H1 (cell line): ENCODE data around the gene PLVAP. TPM values are rescaled to one million over a fixed set of nuclear protein-coding genes. Genes with fewer than 3 reads are reported as not detected.

Experiments
- CTCF ChIA-PET: fragments of 300-600 bp; sonication (Branson Sonifier 250); formaldehyde crosslinking; loops from one replicate; lab custom pipeline; 2021; ENCODE audit not compliant: partially characterized antibody; lab: Charles Lee
- POLR2A ChIA-PET: fragments of 300-600 bp; sonication (Branson Sonifier 250); formaldehyde crosslinking; loops from one replicate; lab custom pipeline; 2021; ENCODE audit warnings: inconsistent platforms; ENCODE audit not compliant: partially characterized antibody; lab: Charles Lee
- DNase-seq, 2 experiments: peaks; one replicate each; pipeline versions ENCODE4 v3.0.0 to v3.0.0-alpha.2; 2010 to 2022; ENCODE audit warnings: low spot score in 2 of 2, low read depth in 1 of 2, mixed read lengths in 1 of 2
- FAIRE-seq: peaks from 2 replicates; lab custom pipeline; 2011; peaks lifted over from hg19 to GRCh38; lab: Jason Lieb, UNC
- H2AFZ ChIP-seq: 2 replicates; pipeline ENCODE4 v1.8.1; 2012; ENCODE audit warnings: low read length, inconsistent platforms
- H2AK5ac ChIP-seq: 2 replicates; pipeline ENCODE4 v1.6.1; 2013; ENCODE audit warnings: low read depth, low read length
- H2BK120ac ChIP-seq: replicated peaks from 2 replicates; pipeline ENCODE3; 2013; ENCODE audit warnings: low read depth, low read length, inconsistent platforms
- H2BK12ac ChIP-seq: 2 replicates; pipeline ENCODE4 v1.6.1; 2013; ENCODE audit warnings: low read depth, low read length
- H2BK15ac ChIP-seq: 2 replicates; pipeline ENCODE4 v1.6.1; 2013; ENCODE audit warnings: low read length
- H2BK20ac ChIP-seq: 2 replicates; pipeline ENCODE4 v1.6.1; 2013; ENCODE audit warnings: low read length
- H2BK5ac ChIP-seq: 2 replicates; pipeline ENCODE4 v1.6.1; 2013; ENCODE audit warnings: low read depth, low read length
- H3K14ac ChIP-seq: 2 replicates; pipeline ENCODE4 v1.6.1; 2013; ENCODE audit warnings: inconsistent platforms; ENCODE audit not compliant: insufficient read length
- H3K18ac ChIP-seq: 2 replicates; pipeline ENCODE4 v1.6.1; 2013; ENCODE audit warnings: low read length; ENCODE audit errors: extremely low read depth
- H3K23ac ChIP-seq: 2 replicates; pipeline ENCODE4 v1.6.1; 2013; ENCODE audit warnings: inconsistent platforms; ENCODE audit not compliant: insufficient read length
- H3K23me2 ChIP-seq: 2 replicates; pipeline ENCODE4 v1.6.1; 2013; ENCODE audit warnings: low read depth, low read length
- H3K27ac ChIP-seq: 2 replicates; pipeline ENCODE4 v1.6.1; 2011; ENCODE audit warnings: low read depth, low read length, inconsistent platforms
- H3K27me3 ChIP-seq, 4 experiments: replicated peaks in 1 of 4; 1 replicate in 1 of 4; 2 replicates in 3 of 4; pipeline versions ENCODE4 v1.6.1 to v1.8.1; 2011 to 2013; ENCODE audit warnings: low read length in 3 of 4, mild to moderate bottlenecking in 3 of 4, inconsistent platforms in 2 of 4, mixed read lengths in 2 of 4, moderate library complexity in 1 of 4; ENCODE audit not compliant: control insufficient read depth in 3 of 4, insufficient read depth in 3 of 4; ENCODE audit errors: extremely low read depth in 1 of 4
- H3K36me3 ChIP-seq, 4 experiments: 2 replicates each; pipeline versions ENCODE4 v1.6.1 to v1.8.1; 2011 to 2013; ENCODE audit warnings: mild to moderate bottlenecking in 4 of 4, low read length in 3 of 4, moderate library complexity in 2 of 4, control low read depth in 1 of 4, inconsistent platforms in 1 of 4; ENCODE audit not compliant: insufficient read depth in 4 of 4, control insufficient read depth in 2 of 4
- H3K4ac ChIP-seq: replicated peaks from 2 replicates; pipeline ENCODE3; 2013; ENCODE audit warnings: low read length, low read depth, mixed read lengths, inconsistent platforms; ENCODE audit not compliant: insufficient read length
- H3K4me1 ChIP-seq, 4 experiments: replicated peaks in 1 of 4; 1 replicate in 1 of 4; 2 replicates in 3 of 4; pipeline versions ENCODE4 v1.6.1 to v1.8.1; 2011 to 2013; ENCODE audit warnings: low read length in 3 of 4, inconsistent platforms in 2 of 4, mixed read lengths in 1 of 4; ENCODE audit not compliant: insufficient read depth in 4 of 4, control insufficient read depth in 3 of 4
- H3K4me2 ChIP-seq, 2 experiments: 2 replicates each; pipeline versions ENCODE4 v1.6.1 to v1.8.1; 2011 to 2013; ENCODE audit warnings: low read depth in 2 of 2, low read length in 2 of 2, control low read depth in 1 of 2, inconsistent platforms in 1 of 2, mild to moderate bottlenecking in 1 of 2; ENCODE audit not compliant: insufficient read depth in 1 of 2
- H3K4me3 ChIP-seq, 4 experiments: fragments of 200-600, 300-600 bp in 1 of 4; sonication (generic), shearing (Covaris generic), sonication (Bioruptor Twin) in 1 of 4; 2 replicates each; pipeline versions ENCODE4 v1.5.1 to v1.8.1; 2011 to 2016; ENCODE audit warnings: low read length in 4 of 4, low read depth in 3 of 4, control low read depth in 2 of 4, inconsistent platforms in 2 of 4, mild to moderate bottlenecking in 2 of 4, mixed read lengths in 1 of 4, moderate library complexity in 1 of 4; ENCODE audit not compliant: insufficient read depth in 2 of 4; ENCODE audit errors: extremely low read depth in 1 of 4
- H3K56ac ChIP-seq: replicated peaks from 2 replicates; pipeline ENCODE3; 2013; ENCODE audit warnings: low read depth, mild to moderate bottlenecking, mixed read lengths, low read length, inconsistent platforms; ENCODE audit not compliant: insufficient read length
- H3K79me1 ChIP-seq: 2 replicates; pipeline ENCODE4 v1.6.1; 2013; ENCODE audit warnings: low read depth, low read length, control low read depth
- H3K79me2 ChIP-seq, 2 experiments: 2 replicates each; pipeline versions ENCODE4 v1.6.1 to v1.8.1; 2012 to 2013; ENCODE audit warnings: low read length in 2 of 2, mild to moderate bottlenecking in 2 of 2, inconsistent platforms in 1 of 2; ENCODE audit not compliant: insufficient read depth in 2 of 2, control insufficient read depth in 1 of 2
- H3K9ac ChIP-seq, 4 experiments: replicated peaks in 1 of 4; 1 replicate in 1 of 4; 2 replicates in 3 of 4; pipeline versions ENCODE4 v1.6.1 to v1.8.1; 2011 to 2013; ENCODE audit warnings: low read depth in 3 of 4, low read length in 3 of 4, control low read depth in 2 of 4, mild to moderate bottlenecking in 2 of 4, moderate library complexity in 2 of 4, inconsistent platforms in 1 of 4; ENCODE audit errors: extremely low read depth in 1 of 4
- H3K9me3 ChIP-seq, 2 experiments: 2 replicates each; pipeline versions ENCODE4 v1.6.1 to v1.8.1; 2012 to 2013; ENCODE audit warnings: mild to moderate bottlenecking in 2 of 2, moderate library complexity in 2 of 2, control low read depth in 1 of 2, inconsistent platforms in 1 of 2, low read depth in 1 of 2, low read length in 1 of 2, mixed read lengths in 1 of 2; ENCODE audit not compliant: insufficient read depth in 2 of 2
- H4K20me1 ChIP-seq, 2 experiments: replicated peaks in 1 of 2; 2 replicates each; pipeline versions ENCODE3 to v1.8.1; 2011 to 2013; ENCODE audit warnings: inconsistent platforms in 2 of 2, low read length in 2 of 2, mild to moderate bottlenecking in 1 of 2; ENCODE audit not compliant: insufficient read depth in 2 of 2, control insufficient read depth in 1 of 2
- H4K5ac ChIP-seq: 2 replicates; pipeline ENCODE4 v1.6.1; 2013; ENCODE audit warnings: low read length, low read depth, mixed read lengths, inconsistent platforms; ENCODE audit not compliant: insufficient read length
- H4K8ac ChIP-seq: 2 replicates; pipeline ENCODE4 v1.8.0; 2013; ENCODE audit warnings: mild to moderate bottlenecking, moderate library complexity, low read length, inconsistent platforms; ENCODE audit not compliant: insufficient read depth; ENCODE audit errors: extremely low read depth
- H4K91ac ChIP-seq: replicated peaks from 2 replicates; pipeline ENCODE3; 2013; ENCODE audit warnings: low read length, mixed read lengths, inconsistent platforms; ENCODE audit not compliant: insufficient read length
- KDM1A ChIP-seq: fragments of 200-600, 300-600 bp; sonication (generic); IDR thresholded peaks from 2 replicates; pipeline ENCODE4 v1.7.1; 2016; ENCODE audit warnings: mild to moderate bottlenecking, low read length, borderline replicate concordance
- RXRA ChIP-seq: IDR thresholded peaks from 2 replicates; pipeline ENCODE4 v1.6.1; 2011; ENCODE audit warnings: low read depth, mild to moderate bottlenecking, low read length, moderate library complexity; ENCODE audit not compliant: insufficient read depth
- SAP30 ChIP-seq: fragments of 300-600 bp; sonication (generic); IDR thresholded peaks from 2 replicates; pipeline ENCODE4 v1.7.1; 2012; ENCODE audit warnings: low read length, moderate library complexity, mild to moderate bottlenecking, inconsistent platforms; ENCODE audit not compliant: insufficient read depth, insufficient replicate concordance
- SIX5 ChIP-seq: IDR thresholded peaks from 2 replicates; pipeline ENCODE4 v1.6.1; 2011; ENCODE audit warnings: mild to moderate bottlenecking, low read depth, low read length
- TEAD4 ChIP-seq: IDR thresholded peaks from 2 replicates; pipeline ENCODE4 v1.6.1; 2012; ENCODE audit warnings: low read depth, low read length, inconsistent platforms, mixed read lengths
- WGBS, 2 experiments: shearing (Covaris generic) in 1 of 2; methylation state at CpG; one replicate each; pipeline versions ENCODE4 v1.1.6 to v1.1.7; 2013 to 2015; ENCODE audit warnings: low lambda C conversion rate in 2 of 2, mixed read lengths in 2 of 2, inconsistent platforms in 1 of 2, low coverage in 1 of 2, missing lambda C conversion rate in 1 of 2; ENCODE audit not compliant: insufficient replicate concordance in 2 of 2, insufficient coverage in 1 of 2, insufficient read length in 1 of 2; ENCODE audit errors: extremely low coverage in 1 of 2, missing lambda C conversion rate in 1 of 2; 5-methylcytosine and 5-hydroxymethylcytosine counted together
- polyA plus RNA-seq, 7 experiments: library from polyadenylated mRNA; depleted of rRNA in 3 of 7; stranded (reverse) in 5 of 7; unstranded in 2 of 7; fragments of >200 nt in 5 of 7; fragments of 200-250 nt in 2 of 7; gene quantifications; 1 replicate in 5 of 7; 2 replicates in 1 of 7; 4 replicates in 1 of 7; pipeline versions ENCODE4 v1.2.1 to v1.2.3, GENCODE V29; 2011 to 2013; ENCODE audit warnings: missing spikeins in 2 of 7, mixed read lengths in 2 of 7
- total RNA-seq: library from RNA; stranded (reverse); fragmentation: NEBNext Ultra II Directional; extraction: Animal tissue kit (Norgen Biotek cat#: 25700); gene quantifications from 2 replicates; pipeline ENCODE4 v1.2.1, GENCODE V29; 2021
- TF ChIP-seq, protein P1 (sequence below): IDR thresholded peaks from 2 replicates; pipeline ENCODE4 v1.6.1; 2012; ENCODE audit warnings: low read length, inconsistent platforms

The PLVAP gene
- total and polyA plus RNA-seq, 2 of the 8 experiments (the other 6 are each of a cell fraction or from before 2014, with no cell fraction given): 0.32 TPM; not detected in 1

DNA sequence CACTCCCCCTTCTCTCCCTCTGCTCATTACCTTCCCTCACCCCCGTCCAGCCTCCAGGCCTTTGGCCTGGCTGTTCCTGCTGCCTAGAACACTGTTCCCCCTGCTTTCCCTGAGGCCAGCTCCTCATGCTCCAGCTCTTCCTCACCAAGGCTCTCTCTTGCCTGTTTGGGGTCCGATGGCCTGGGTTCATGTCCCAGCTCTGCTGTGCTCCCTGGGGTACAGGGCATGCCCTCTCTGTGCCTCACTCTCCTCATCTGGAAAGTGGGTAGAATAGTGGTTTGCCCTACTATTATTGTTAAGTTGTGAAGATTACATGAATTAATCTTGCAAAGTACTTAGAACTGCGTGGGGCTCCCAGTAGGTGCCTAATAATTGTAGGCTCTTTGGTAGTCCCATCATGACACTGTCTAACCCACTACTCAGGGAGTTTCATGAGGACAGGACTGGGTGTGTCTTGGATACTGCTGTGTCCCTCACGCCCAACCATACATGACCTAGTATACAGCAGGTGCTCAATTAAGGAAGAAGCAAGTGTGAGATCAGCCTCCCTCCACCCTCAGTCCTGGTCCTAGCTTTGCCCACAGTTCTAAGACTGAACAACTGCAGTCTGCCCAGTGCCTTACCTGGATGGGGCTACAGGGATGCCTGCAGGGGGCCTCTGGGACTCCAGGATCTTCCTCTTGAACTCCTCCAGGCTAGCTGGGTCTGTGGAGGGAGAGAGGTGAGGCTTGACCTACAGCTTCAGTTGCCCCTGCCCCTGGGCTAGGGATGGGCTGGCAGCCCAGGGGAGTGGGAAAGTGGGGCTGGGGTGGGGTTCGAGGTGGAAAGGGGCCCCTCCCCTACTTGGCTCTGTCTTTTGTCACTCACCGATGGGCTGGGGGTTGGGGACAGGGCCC lies 17.0 kb downstream of the PLVAP start:
- CTCF ChIA-PET: interaction anchor here (0.7 to 5.9 kb wide), 5 partner anchors 11 to 30 kb away, joined by 3 to 30 read pairs (median 4); no protein-coding TSS in a partner anchor

More for the DNA sequence above, 17.0 kb downstream of the PLVAP start:
- H4K5ac ChIP-seq: no peak overlapping the region
- H3K27me3 ChIP-seq: no peaks in the 10 kb centered on the region
- TF ChIP-seq SIX5 (no peak), TEAD4 (no peak), SAP30 (no peak), RXRA (no peak), KDM1A (peak; percentile 40; the same call in 1 of the 2 replicates)
- TF ChIP-seq, protein P1, sequence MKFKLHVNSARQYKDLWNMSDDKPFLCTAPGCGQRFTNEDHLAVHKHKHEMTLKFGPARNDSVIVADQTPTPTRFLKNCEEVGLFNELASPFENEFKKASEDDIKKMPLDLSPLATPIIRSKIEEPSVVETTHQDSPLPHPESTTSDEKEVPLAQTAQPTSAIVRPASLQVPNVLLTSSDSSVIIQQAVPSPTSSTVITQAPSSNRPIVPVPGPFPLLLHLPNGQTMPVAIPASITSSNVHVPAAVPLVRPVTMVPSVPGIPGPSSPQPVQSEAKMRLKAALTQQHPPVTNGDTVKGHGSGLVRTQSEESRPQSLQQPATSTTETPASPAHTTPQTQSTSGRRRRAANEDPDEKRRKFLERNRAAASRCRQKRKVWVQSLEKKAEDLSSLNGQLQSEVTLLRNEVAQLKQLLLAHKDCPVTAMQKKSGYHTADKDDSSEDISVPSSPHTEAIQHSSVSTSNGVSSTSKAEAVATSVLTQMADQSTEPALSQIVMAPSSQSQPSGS: no peak
- H3K9ac ChIP-seq: no peak overlapping the region
- POLR2A ChIA-PET: no interaction called here
- H3K4me2 ChIP-seq: no peak overlapping the region
- peak overlapping the region; percentile 95; the same call in 1 of the 2 replicates for H2BK15ac ChIP-seq
- no peaks in the 10 kb centered on the region for H3K9me3 ChIP-seq
- 85% methylated on average over 5 of the region's 6 CpGs; no CpG with 5 or more reads in 1 of the 2 experiments for WGBS, 2 experiments
- no peak overlapping the region for H3K4me3 ChIP-seq
- no peak overlapping the region for H4K8ac ChIP-seq
- H4K91ac ChIP-seq: peak overlapping the region; percentile 74
- peaks cover 2% of the 10 kb centered on the region; the same call in 1 of the 2 replicates for H3K23me2 ChIP-seq
- no peak overlapping the region for H3K14ac ChIP-seq
- H2BK120ac ChIP-seq: no peak overlapping the region
- no peaks in the 10 kb centered on the region for H4K20me1 ChIP-seq
- DNase-seq: no peak
- no peaks in the 10 kb centered on the region for H3K79me2 ChIP-seq
- H3K56ac ChIP-seq: no peak overlapping the region
- no peaks in the 10 kb centered on the region for H3K36me3 ChIP-seq
- no peaks in the 10 kb centered on the region for H3K4me1 ChIP-seq
- no peaks in the 10 kb centered on the region for H3K79me1 ChIP-seq
- H3K18ac ChIP-seq: no peak overlapping the region
- no peak overlapping the region for H3K27ac ChIP-seq
- H3K4ac ChIP-seq: peak overlapping the region; percentile 38
- H2BK5ac ChIP-seq: no peak overlapping the region
- no peak overlapping the region for H2BK12ac ChIP-seq
- H2AK5ac ChIP-seq: no peak overlapping the region
- H2AFZ ChIP-seq: no peak overlapping the region
- H2BK20ac ChIP-seq: no peak overlapping the region
- no peak overlapping the region for H3K23ac ChIP-seq
- no peak for FAIRE-seq
